ENCODE measurements around the gene INHBC. TPM values are rescaled to one million over a fixed set of nuclear protein-coding genes. Genes with fewer than 3 reads are reported as not detected.
"Not testable (repeated sequence)": the region's sequence is repeated elsewhere in the genome, so short reads cannot be mapped to it uniquely, and the experiment has no call there.

INHBC gene
- 51.9 TPM for total RNA-seq

DNA sequence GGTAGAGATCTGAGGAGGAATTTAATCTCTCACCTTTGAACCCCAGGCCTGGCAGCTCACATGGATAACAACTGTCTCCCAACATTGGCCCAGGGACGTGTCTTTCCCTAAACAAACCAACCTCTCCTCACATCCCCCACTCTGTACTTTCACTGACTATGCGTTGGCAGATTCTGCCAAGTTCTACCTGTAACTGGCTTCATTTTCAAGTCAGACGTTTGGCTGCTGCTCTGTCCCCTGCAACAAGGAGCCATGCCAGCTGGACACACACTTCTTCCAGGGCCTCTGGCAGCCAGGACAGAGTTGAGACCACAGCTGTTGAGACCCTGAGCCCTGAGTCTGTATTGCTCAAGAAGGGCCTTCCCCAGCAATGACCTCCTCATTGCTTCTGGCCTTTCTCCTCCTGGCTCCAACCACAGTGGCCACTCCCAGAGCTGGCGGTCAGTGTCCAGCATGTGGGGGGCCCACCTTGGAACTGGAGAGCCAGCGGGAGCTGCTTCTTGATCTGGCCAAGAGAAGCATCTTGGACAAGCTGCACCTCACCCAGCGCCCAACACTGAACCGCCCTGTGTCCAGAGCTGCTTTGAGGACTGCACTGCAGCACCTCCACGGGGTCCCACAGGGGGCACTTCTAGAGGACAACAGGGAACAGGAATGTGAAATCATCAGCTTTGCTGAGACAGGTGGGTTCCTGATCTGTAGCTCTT, at the start of gene INHBC:
Gene INHBC (plus strand): TSS at position 268 of the 707 bp plus-strand sequence. CDS start 103 bp downstream, at position 371.
- DNase-seq (ENCODE audit: low spot score) (peak; percentile 97), ATAC-seq (peak; percentile 61)

GRCh38 chr12:57385586-57385985, 49.0 kb upstream of the INHBC start:
- ATAC-seq (no peak), DNase-seq (ENCODE audit: low spot score) (no peak)

GRCh38 chr12:57386187-57386720, 48.3 kb upstream of the INHBC start:
- no peak for ATAC-seq
- DNase-seq (ENCODE audit: low spot score): no peak

DNA sequence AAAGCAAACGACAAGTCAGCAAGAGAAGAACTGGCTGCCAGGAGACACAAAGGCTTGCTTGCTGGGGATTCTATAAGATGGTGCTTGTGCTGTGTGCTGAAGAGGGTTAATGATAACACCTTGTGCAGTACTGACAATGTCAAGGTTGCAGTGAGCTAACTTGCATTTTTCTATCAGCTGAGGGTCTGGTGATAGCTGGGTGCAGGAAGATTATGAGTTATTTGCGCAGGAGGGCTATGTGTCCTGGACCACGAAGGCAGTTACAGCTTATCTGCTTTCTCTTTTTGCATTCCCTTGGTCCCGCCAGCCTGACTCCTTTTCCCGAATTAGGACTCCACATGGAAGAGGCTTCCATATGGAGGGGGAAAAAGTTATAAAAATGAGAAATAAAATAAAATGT, 46.2 kb upstream of the INHBC start:
- DNase-seq (ENCODE audit: low spot score) (no peak), ATAC-seq (no peak)

DNA sequence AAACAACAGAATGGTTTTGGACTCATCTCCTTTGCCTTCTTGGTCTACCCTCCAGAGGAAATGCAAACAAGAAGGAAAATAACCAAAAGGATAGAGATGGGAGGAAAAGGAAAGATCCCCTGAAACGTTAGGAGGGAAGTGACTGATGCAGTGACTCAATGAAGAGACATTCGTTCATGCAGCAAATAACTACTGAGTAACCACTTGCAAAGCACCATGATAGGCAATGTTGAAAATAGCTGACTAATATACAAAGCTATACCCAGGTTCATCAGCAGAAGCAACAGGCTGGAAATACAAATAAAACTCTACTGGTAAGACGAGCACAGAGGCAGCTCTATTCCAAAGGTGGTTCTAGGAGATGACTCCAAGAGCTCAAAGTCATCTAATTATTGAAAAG, 45.6 kb upstream of the INHBC start:
- DNase-seq (ENCODE audit: low spot score) (no peak), ATAC-seq (no peak)

GRCh38 chr12:57390174-57390573, 44.4 kb upstream of the INHBC start:
- no peak for DNase-seq (ENCODE audit: low spot score)
- ATAC-seq: peak; percentile 59

- ATAC-seq: no peak
- no peak for DNase-seq (ENCODE audit: low spot score)
These were observed 39.5 kb upstream of the INHBC start for GRCh38 chr12:57395121-57395520.

GRCh38 chr12:57397441-57397840, 37.1 kb upstream of the INHBC start:
- DNase-seq (ENCODE audit: low spot score): no peak
- no peak for ATAC-seq

DNA sequence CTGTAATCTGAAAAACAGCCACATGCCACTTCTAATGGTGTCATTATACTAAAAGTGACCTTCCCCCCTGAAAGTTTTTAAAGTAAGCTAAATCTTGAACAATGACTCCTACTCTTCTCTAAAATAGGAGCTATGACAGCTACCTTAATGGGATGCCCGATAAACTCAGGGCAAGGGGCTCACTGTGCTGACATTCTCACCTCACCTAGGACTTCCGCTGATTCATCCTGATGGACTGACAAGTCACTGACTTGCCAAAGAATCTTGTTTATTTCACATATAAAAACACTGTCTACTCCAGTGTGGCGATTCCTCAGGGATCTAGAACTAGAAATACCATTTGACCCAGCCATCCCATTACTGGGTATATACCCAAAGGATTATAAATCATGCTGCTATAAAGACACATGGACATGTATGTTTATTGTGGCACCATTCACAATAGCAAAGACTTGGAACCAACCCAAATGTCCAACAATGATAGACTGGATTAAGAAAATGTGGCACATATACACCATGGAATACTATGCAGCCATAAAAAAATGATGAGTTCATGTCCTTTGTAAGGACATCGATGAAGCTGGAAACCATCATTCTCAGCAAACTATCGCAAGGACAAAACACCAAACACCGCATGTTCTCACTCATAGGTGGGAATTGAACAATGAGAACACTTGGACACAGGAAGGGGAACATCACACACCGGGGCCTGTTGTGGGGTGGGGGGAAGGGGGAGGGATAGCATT, 34.7 kb upstream of the INHBC start:
- ATAC-seq; DNase-seq (ENCODE audit: low spot score): not testable (repeated sequence)

DNA sequence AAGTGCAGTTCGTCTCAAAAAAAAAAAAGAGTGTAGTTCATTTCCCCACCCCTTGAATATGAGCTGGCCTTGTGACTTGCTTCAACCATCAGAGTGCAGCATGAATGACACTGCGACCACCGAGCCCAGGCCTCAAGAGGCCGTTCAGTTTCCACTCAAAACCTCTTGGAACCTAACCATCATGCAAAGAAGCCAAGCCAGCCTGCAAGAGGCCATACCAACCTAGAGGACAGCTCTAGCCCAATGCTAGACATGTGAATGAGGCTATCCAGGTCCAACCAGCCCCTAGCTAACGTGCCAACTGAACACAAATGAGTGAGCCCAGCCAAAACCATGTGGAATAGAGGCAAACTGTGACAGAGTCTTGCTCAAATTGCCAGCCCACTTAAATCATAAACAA, 33.4 kb upstream of the INHBC start:
- ATAC-seq (no peak), DNase-seq (ENCODE audit: low spot score) (no peak)

GRCh38 chr12:57402156-57402555, 32.4 kb upstream of the INHBC start:
- not testable (repeated sequence) for DNase-seq (ENCODE audit: low spot score); ATAC-seq

DNA sequence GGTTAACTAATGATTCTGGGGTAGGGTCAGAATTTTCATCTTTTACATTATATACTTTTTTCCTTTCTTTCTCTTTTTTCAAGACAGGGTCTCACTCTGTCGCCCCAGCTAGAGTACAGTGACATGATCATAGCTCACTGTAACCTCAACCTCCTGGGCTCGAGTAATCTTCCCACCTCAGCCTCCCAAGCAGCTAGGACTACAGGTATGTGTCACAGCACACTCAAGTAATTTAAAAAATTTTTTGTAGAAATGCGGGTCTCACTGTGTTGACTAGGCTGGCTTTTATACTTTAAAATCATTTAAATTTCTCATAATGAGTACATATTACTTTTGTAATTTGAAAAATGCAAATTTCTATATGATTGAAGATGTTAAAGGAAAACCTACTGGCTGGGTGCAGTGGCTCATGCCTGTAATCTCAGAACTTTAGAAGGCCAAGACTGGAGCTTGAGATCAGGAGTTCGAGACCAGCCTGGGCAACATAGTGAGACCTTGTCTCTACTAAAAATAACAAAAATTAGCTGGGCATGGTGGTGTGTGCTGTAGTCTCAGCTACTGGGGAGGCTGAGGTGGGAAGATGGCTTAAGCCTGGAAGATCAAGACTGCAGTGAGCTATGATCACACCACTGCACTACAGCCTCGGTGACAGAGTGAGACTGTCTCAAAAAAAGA, 29.5 kb upstream of the INHBC start:
- DNase-seq (ENCODE audit: low spot score) (no peak), ATAC-seq (no peak)

GRCh38 chr12:57410534-57410933, 24.1 kb upstream of the INHBC start:
- DNase-seq (ENCODE audit: low spot score) (no peak), ATAC-seq (no peak)

DNA sequence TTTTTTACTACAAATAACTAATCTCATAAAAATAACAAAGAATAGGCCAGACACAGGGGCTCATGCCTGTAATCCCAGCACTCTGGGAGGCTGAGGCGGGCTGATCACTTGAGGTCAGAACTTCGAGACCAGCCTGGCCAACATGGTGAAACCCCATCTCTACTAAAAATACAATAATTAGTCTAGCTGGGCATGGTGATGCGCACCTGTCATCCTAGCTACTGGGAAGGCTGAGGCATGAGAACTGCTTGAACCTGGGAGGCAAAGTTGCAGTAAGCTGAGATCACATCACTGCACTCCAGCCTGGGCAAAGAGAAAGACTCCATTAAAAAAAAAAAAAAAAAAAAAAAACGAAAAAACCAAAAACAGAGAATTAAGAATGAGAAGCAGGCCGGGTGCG, 20.4 kb upstream of the INHBC start:
- not testable (repeated sequence) for DNase-seq (ENCODE audit: low spot score); ATAC-seq

- ATAC-seq (no peak), DNase-seq (ENCODE audit: low spot score) (no peak)
These were observed 19.5 kb upstream of the INHBC start for GRCh38 chr12:57415088-57415487.

DNA sequence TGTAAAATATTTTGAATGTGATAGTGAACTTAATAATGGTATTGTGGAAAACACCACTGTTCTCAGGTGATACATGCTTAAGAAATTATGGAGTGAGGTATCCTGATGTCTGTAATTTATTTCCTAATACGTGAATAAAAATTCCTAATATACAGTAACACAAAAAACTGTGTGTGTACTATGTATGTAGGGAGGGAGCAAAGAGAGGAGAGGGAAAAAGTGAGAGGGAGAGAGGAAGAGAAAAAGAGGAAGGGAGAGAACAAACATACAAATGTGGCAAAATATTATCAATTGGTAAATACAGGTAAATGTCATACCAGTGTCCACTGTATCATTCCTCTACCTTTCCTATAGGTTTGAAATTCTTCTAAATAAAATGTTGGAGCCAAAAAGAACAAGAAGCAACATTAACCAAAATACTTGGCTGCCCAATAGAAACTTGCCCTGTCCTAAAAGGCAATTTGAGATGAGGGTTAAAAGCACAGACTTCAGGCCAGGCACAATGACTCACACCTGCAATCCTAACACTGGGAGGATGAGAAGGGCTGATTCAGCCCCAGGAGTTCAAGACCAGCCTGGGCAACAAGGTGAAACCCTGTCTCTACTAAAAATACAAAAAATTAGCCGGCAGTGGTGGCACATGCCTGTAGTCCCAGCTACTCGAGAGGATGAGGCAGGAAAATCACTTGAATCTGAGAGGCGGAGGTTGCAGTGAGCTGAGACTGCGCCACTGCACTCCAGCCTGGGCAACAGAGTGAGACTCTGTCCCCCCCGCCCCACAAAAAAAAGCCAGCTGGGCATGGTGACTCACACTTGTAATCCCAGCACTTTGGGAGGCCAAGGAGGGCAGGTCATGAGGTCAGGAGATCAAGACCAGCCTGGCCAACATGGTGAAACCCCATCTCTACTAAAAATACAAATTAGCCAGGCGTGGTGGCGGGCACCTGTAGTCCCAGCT, 18.3 kb upstream of the INHBC start:
- no peak for ATAC-seq

DNA sequence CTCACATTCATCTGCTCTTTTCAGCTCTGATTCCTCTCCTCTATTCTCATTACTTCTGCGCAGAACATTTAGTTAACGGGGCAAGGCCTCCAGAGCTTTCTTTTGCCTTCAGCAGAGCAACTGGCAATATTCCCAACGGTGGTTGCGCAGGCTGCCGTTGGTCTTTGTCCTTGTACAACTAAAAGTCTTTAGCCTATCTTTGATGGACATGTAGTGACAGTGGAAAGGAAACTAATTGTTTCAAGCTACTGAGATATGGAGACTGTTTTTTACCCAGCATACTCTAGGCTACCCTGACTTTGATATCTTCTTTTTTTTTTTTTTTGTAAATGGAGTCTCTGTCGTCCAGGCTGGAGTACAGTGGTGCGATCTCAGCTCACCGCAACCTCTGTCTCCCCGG, 16.3 kb upstream of the INHBC start:
- ATAC-seq (peak; percentile 92), DNase-seq (ENCODE audit: low spot score) (peak; percentile 81)

More for the DNA sequence above, 18.3 kb upstream of the INHBC start:
- no peak for DNase-seq (ENCODE audit: low spot score)

DNA sequence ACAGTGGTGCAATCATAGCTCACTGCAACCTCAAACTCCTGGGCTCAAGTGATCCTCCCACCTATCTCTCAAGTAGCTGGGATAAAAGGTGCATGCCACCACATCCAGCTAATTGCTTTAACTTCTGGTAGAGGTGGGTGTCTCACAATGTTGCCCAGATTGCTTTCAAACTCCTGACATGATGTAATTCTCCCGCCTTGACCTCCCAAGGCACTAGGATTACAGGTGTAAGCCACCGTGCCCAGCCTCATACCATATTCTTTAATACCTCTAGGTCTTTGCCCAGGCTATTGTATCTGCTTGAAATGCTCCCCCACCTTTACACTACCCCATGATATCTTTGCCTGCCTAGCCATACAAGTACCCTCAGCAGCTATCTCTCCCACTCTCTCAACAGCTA, 15.1 kb upstream of the INHBC start:
- no peak for ATAC-seq

GRCh38 chr12:57420482-57420881, 14.1 kb upstream of the INHBC start:
- ATAC-seq (no peak), DNase-seq (ENCODE audit: low spot score) (no peak)

More for the DNA sequence above, 15.1 kb upstream of the INHBC start:
- no peak for DNase-seq (ENCODE audit: low spot score)

DNA sequence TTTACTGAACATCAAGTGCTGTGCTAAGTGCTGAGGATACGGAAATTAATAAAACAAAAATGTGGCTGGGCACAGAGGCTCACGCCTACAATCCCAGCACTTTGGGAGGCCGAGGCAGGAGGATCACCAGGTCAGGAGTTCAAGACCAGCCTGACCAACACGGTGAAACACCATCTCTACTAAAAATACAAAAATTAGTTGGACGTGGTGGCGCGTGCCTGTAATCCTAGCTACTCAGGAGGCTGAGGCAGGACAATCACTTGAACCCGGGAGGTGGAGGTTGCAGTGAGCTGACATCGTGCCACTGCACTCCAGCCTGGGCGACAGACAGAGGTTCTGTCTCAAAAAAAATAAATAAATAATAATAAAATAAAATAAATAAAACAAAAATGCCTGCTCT, 7.6 kb upstream of the INHBC start:
- not testable (repeated sequence) for DNase-seq (ENCODE audit: low spot score); ATAC-seq

Data from left lobe of liver (tissue), 2 donors.